HG03469 (cell line): ENCODE results near the gene GRID1.
"Not testable (repeated sequence)": the region's sequence is repeated elsewhere in the genome, so short reads cannot be mapped to it uniquely, and the experiment has no call there.

ENCODE experiments used
- ATAC-seq: cut with Tn5 transposase; IDR thresholded peaks from one replicate; pipeline ENCODE4 v1.9.1; 2021; ENCODE audit warnings: mild to moderate bottlenecking, moderate library complexity, moderate number of reproducible peaks; ENCODE audit not compliant: unreplicated experiment

Gene GRID1

GRCh38 chr10:86058964-86059363 lies 307.6 kb downstream of the GRID1 start:
- ATAC-seq = no peak

- ATAC-seq = no peak
Measured at GRCh38 chr10:86057708-86058107, 308.9 kb downstream of the GRID1 start.

DNA sequence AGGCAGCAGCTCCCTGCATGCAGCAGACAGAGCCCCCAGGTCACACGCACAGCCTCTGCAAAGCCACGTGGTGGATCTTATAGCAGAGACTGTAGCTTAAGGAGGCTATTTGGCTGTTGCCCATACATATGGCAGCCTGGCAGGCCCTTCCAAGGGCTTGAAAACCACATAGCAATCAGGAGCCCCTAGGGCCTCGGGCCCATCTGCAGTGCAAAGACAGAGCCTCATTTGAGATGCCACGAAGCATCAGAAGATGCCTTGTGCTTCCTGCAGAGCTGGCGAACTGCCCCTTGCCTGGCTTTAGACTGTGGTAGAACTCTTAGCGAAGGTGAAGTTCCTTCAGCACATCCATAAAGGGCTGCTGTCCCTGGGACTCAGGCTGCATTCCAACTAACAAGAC lies 309.9 kb downstream of the GRID1 start:
- ATAC-seq = no peak

DNA sequence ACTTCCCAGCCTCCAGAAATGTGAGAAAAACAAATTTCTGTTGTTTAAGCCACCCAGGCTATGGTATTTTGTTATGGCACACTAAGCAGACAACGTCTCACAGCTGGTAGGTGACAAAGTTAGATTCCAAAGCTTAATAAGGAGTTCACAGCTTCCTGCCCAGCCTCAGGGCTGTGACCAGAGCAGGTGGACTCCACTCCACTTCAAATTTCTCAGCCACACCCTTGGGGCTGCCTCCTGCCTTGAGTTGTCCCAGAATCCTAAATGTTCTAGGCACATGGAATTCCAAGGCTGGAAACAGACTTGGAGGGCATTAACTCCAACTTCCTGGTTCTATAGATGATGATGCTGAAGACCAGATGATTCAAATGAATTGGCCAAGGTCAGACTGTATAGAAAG lies 310.7 kb downstream of the GRID1 start:
- no peak for ATAC-seq

GRCh38 chr10:86053675-86054074 lies 312.9 kb downstream of the GRID1 start:
- ATAC-seq = no peak

DNA sequence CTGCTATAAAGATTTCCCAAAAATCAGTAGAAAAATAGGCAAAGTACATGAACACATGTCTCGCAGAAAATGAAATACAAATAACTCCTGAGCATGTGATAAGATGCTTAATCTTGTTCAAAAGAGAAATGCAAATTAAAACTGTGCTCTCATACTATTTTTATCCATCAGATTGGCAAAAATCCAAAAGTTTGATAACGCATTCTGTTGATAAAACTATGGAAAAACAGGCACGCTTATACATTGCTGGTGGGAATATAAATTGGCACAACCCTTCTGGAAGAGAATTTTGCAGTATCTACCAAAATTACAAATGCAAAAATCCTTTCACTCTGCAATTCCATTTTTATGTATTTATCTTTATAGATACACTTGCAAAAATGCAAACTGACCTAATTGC lies 315.0 kb downstream of the GRID1 start:
- ATAC-seq = no peak

GRCh38 chr10:86049442-86049841 lies 317.2 kb downstream of the GRID1 start:
- no peak for ATAC-seq

DNA sequence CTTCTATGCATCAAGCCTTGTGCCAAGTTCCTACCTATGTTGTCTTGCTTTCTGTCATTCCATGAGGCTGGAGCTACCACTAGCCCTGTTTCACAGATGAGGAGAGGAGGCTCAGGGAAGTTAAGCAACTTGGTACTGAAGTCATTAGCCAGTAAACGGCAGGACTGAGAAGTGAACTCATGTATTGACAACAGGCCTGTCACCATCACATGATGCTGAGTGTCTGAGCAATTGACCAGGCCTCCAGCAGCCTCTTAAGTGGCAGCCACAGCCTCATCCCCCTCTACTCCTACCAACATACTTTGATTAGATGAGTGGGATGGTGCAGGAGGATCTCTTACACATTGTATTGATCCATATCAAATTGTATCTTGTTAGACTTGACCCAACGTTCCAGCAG lies 317.6 kb downstream of the GRID1 start:
- ATAC-seq = no peak

GRCh38 chr10:86048571-86048970 lies 318.0 kb downstream of the GRID1 start:
- no peak for ATAC-seq

GRCh38 chr10:86047588-86047987 lies 319.0 kb downstream of the GRID1 start:
- ATAC-seq = no peak

GRCh38 chr10:86046845-86047460 lies 319.6 kb downstream of the GRID1 start:
- no peak for ATAC-seq

GRCh38 chr10:86045896-86046295 lies 320.7 kb downstream of the GRID1 start:
- no peak for ATAC-seq

DNA sequence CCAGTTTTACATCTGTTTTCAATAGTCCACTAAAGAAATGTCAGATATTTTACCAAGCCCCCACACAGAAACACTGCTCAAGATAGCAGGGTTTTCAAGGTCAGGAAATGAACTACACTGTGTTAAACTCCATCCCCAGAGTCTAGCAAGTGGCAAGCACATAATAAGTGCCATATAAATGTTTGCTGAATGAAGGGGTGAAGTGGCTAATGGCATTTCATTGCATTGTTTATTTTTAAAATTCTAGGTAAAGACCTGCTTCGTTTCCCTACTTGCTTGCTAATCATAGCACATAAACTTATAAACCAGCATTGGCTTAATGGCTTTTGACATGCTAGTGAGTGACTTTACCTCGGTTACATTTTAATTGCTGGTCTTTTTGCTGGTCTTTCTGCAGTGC lies 322.6 kb downstream of the GRID1 start:
- no peak for ATAC-seq

DNA sequence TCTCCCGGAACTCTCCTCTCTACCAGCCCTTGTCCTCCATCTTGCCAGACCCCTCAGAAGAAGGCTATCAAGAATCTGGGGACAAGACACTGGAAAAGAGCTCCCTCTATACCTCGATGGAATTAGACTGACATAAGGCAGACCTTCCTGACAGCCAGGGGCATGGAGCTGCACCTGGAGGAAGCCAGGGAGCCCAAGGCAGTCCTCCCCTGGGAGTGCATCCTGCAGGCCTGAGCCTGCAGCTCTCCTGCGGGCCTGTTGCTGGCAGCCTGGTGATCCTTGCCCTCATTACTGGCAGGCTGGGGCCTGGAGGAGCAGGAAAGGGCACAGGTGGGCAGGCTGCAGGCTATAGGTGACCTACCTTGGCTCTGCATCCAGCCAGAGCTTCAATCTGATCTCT lies 323.4 kb downstream of the GRID1 start:
- ATAC-seq = no peak

- ATAC-seq = no peak
Measured at GRCh38 chr10:86042161-86042560, 324.4 kb downstream of the GRID1 start.

- ATAC-seq = no peak
Measured at GRCh38 chr10:86041116-86041515, 325.5 kb downstream of the GRID1 start.

DNA sequence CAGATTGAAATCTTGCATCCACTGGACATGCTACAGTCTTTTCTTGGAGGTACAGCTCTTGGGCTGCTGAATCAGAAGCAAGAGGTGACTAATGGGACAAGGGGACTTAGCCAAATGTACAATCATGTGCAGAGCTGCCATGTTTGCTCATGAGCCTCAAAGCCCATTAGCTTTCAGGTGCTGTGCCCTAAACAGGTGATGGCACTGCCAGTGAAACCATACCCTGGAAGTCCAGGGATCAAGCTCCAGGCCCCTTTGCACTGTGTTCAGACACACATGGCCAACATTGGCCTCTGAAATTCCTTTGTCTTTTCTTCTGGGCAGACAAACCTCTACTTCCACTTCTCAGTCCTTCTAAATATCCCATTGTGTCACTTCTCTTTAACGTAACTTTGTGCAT lies 328.2 kb downstream of the GRID1 start:
- no peak for ATAC-seq

- no peak for ATAC-seq
Measured at GRCh38 chr10:86037096-86037495, 329.5 kb downstream of the GRID1 start.

- ATAC-seq = no peak
Measured at GRCh38 chr10:86036544-86036831, 330.1 kb downstream of the GRID1 start.

DNA sequence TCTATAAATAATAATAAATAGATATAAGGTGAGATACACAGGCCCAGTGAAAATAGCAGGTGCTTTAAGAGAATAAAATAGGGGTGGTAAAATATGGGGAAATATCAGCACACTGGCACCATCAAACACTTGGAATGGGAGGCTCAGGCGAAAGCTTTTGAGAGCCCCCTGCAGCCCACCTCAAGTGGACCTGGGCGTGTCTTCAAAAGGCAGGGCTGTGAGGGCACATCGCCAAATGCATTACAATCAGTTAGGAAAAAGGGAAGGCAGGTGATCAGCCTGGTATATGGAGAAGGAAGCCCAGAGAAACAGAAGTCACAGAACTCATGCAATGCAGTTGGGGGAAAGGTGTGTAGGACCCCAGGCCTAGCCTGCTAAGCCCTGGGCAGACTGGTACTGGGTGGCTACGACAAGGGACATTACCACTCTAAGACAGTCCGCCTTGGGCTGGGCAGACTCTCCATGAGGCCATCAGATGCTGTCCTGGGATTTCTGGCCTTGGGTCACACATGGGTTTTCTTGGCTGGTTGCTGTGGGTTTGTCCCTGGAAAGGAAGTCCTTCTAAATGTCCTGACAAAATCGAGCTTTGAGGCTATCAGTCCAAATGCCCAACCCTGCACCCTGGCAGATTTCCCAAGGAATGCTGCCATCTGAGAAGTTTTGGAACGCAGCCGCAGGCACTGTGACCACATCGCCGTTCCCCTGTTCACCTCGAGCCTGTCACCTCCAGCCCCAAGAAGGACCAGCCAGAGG lies 330.6 kb downstream of the GRID1 start:
- no peak for ATAC-seq

- no peak for ATAC-seq
Measured at GRCh38 chr10:86034710-86035109, 331.9 kb downstream of the GRID1 start.

DNA sequence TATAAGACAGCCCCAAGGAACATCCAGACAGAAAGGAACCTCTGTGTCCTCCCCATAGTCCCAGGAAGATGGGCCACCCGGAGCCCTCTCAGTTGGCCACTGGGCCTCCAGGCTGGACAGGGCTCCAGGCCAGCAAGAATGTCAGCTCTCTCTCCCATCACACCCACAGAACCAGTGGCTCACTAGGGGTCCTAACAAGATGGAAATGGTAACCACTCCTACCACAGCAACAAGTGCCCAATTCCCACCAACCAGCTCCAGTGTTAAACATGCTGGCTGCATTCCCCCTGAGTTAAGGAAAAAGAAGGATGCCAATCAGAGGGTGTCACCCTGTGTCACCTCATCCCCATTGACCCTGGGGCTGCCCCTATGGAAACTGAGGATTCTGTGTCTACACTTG lies 333.0 kb downstream of the GRID1 start:
- ATAC-seq = no peak

GRCh38 chr10:86032087-86032486 lies 334.5 kb downstream of the GRID1 start:
- ATAC-seq = not testable (repeated sequence)
